ENCODE results near the gene DISP3.

DNA sequence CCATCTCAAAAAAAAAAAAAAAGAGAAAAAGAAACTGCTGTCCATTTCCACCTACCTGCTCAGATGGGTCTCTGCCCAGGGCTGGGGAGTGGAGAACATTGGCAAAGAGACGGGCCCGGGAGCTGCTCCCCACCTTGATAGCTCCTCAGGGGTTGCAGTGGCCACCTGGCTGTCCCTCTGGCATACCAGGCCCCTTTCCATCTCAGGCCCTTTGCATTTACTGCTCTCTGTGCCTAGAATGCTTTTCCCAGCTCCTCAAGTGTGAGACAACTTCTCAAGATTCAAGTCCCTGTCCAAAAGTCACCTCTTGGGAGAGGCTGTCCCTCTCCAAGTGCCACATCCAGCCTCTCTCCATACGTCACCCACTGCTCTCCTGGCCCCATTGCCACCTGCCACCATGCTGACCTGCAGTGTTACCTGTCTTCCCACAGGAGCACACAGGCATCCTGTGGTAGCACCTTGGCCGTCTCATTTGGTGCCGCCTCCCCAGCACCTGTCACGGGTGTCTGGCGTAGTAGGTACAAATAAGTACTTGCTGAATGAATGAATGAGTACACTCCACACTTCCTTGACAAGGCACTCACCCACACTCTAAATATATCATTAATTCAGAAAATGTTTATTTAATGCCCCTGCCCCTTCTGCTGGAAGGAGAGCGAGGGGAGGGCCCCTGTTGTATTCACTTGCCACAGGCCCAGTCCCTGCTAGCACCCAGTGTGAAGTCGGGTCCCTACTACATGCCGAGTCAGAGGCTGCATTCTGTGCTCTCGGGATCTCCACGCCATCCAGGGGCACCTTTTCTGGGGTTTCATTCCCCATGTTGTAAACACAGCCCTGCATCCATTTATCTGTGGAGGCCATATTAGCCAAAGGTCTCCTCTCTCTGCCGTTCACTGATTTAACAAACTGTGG, 48.8 kb downstream of the DISP3 start:
- TF ChIP-seq, protein P1, sequence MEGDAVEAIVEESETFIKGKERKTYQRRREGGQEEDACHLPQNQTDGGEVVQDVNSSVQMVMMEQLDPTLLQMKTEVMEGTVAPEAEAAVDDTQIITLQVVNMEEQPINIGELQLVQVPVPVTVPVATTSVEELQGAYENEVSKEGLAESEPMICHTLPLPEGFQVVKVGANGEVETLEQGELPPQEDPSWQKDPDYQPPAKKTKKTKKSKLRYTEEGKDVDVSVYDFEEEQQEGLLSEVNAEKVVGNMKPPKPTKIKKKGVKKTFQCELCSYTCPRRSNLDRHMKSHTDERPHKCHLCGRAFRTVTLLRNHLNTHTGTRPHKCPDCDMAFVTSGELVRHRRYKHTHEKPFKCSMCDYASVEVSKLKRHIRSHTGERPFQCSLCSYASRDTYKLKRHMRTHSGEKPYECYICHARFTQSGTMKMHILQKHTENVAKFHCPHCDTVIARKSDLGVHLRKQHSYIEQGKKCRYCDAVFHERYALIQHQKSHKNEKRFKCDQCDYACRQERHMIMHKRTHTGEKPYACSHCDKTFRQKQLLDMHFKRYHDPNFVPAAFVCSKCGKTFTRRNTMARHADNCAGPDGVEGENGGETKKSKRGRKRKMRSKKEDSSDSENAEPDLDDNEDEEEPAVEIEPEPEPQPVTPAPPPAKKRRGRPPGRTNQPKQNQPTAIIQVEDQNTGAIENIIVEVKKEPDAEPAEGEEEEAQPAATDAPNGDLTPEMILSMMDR (IDR thresholded peaks at IDR 0.05) = no peak
- TF ChIP-seq POLR2A (IDR thresholded peaks at IDR 0.05) = no peak
